GM12878 (cell line): ENCODE measurements around the gene PTPRD. TPM values are rescaled to one million over a fixed set of nuclear protein-coding genes. Genes with fewer than 3 reads are reported as not detected.

Experiments used
- ATAC-seq: fragments of 200-7000 bp; cut with Tn5 transposase; 3 replicates; pipeline ENCODE4 v1.9.1; 2020; ENCODE audit warnings: mild to moderate bottlenecking, moderate library complexity
- BruUV-seq: library from RNA; stranded (reverse); fragments of 400-500 nt; replicated peaks from 2 replicates; lab custom pipeline; 2021; lab: Mats Ljungman, UMichigan
- CTCF ChIA-PET: fragments of 300-600 bp; sonication (Branson Sonifier 250); formaldehyde crosslinking; extraction: SDS; loops from one replicate; lab custom pipeline; 2021; ENCODE audit warnings: inconsistent platforms; lab: Yijun Ruan, JAX
- POLR2A ChIA-PET: fragments of 350-600 bp; formaldehyde crosslinking; extraction: SDS; loops from one replicate; lab custom pipeline; 2021; ENCODE audit warnings: inconsistent platforms; lab: Charles Lee
- RAD21 ChIA-PET: fragments of 300-600 bp; sonication (Branson Sonifier 250); formaldehyde crosslinking; loops from one replicate; lab custom pipeline; 2023; ENCODE audit warnings: antibody characterized with exemption; ENCODE audit not compliant: unreplicated experiment; lab: Charles Lee
- SMC1A ChIA-PET: fragments of 300-600 bp; sonication (Branson Sonifier 250); formaldehyde crosslinking; loops from one replicate; lab custom pipeline; 2023; ENCODE audit not compliant: unreplicated experiment, uncharacterized antibody; lab: Charles Lee
- DNase-seq: peaks from one replicate; pipeline ENCODE4 v3.0.0-alpha.2; 2011; ENCODE audit warnings: low read depth, low spot score
- FAIRE-seq: peaks from 3 replicates; lab custom pipeline; 2011; peaks lifted over from hg19 to GRCh38; lab: Jason Lieb, UNC
- H2AFZ ChIP-seq: 2 replicates; pipeline ENCODE4 v1.6.0; 2011; ENCODE audit warnings: low read depth, low read length, control low read depth; ENCODE audit not compliant: control insufficient read depth
- H3K27ac ChIP-seq: 2 replicates; pipeline ENCODE4 v1.5.1; 2011; ENCODE audit warnings: control low read depth; ENCODE audit not compliant: control insufficient read depth, insufficient read depth
- H3K27me3 ChIP-seq, 2 experiments: replicated peaks in 1 of 2; 2 replicates each; pipeline versions ENCODE4 v1.6.0 to v1.6.1; 2011; ENCODE audit warnings: low read length in 1 of 2; ENCODE audit not compliant: control insufficient read depth in 2 of 2, insufficient read depth in 2 of 2
- H3K36me3 ChIP-seq, 2 experiments: 2 replicates each; pipeline ENCODE4 v1.5.1; 2011; ENCODE audit warnings: low read length in 1 of 2; ENCODE audit not compliant: control insufficient read depth in 2 of 2, insufficient read depth in 2 of 2
- H3K4me1 ChIP-seq: 2 replicates; pipeline ENCODE4 v1.6.1; 2011; ENCODE audit warnings: mild to moderate bottlenecking, low read length, moderate library complexity, mixed read lengths; ENCODE audit not compliant: control insufficient read depth, insufficient read depth
- H3K4me2 ChIP-seq: 2 replicates; pipeline ENCODE4 v1.6.0; 2011; ENCODE audit warnings: control low read depth; ENCODE audit not compliant: control insufficient read depth, insufficient read depth
- H3K4me3 ChIP-seq: fragments of 200-600 bp; sonication (generic); 2 replicates; pipeline ENCODE4 v1.5.1; 2016
- H3K79me2 ChIP-seq: 2 replicates; pipeline ENCODE4 v1.6.0; 2011; ENCODE audit warnings: low read length; ENCODE audit not compliant: control insufficient read depth, insufficient read depth
- H3K9ac ChIP-seq: 2 replicates; pipeline ENCODE4 v1.8.0; 2011; ENCODE audit warnings: low read length, control low read depth, mixed read lengths; ENCODE audit not compliant: control insufficient read depth, insufficient read depth
- H3K9me3 ChIP-seq: replicated peaks from 3 replicates; pipeline ENCODE4 v1.5.1; 2011; ENCODE audit warnings: mild to moderate bottlenecking, low read length; ENCODE audit not compliant: control insufficient read depth, insufficient read depth
- H4K20me1 ChIP-seq: 2 replicates; pipeline ENCODE4 v1.6.0; 2011; ENCODE audit not compliant: control insufficient read depth, insufficient read depth
- CBX5 ChIP-seq: sonication (generic); IDR thresholded peaks from 2 replicates; pipeline ENCODE4 v1.6.1; 2016; ENCODE audit warnings: low read depth, moderate library complexity, mild to moderate bottlenecking, inconsistent platforms
- ESRRA ChIP-seq: IDR thresholded peaks from 2 replicates; pipeline ENCODE4 v1.6.1; 2012; ENCODE audit warnings: mild to moderate bottlenecking, low read length, improper control_type of control experiment
- MEF2B ChIP-seq: fragments of 450-650 bp; IDR thresholded peaks from 2 replicates; pipeline ENCODE4 v1.6.1; 2018; ENCODE audit warnings: mild to moderate bottlenecking, moderate library complexity; ENCODE audit not compliant: partially characterized antibody, poor library complexity, severe bottlenecking
- MTA2 ChIP-seq: fragments of 450-650 bp; IDR thresholded peaks from 2 replicates; pipeline ENCODE4 v1.6.1; 2016; ENCODE audit warnings: low read depth, mild to moderate bottlenecking, moderate library complexity
- MXI1 ChIP-seq: fragments of 150-350 bp; IDR thresholded peaks from 2 replicates; pipeline ENCODE4 v1.6.1; 2011; ENCODE audit warnings: low read depth, mild to moderate bottlenecking, inconsistent platforms, low read length, improper control_type of control experiment
- NFYA ChIP-seq: IDR thresholded peaks from 2 replicates; pipeline ENCODE4 v1.6.1; 2011; ENCODE audit warnings: low read depth, mild to moderate bottlenecking, low read length, improper control_type of control experiment, borderline replicate concordance
- NR2C1 ChIP-seq: fragments of 450-650 bp; IDR thresholded peaks from 2 replicates; pipeline ENCODE4 v1.6.1; 2017; ENCODE audit warnings: antibody characterized with exemption, mild to moderate bottlenecking, moderate library complexity
- NR2F1 ChIP-seq: fragments of 450-650 bp; conservative IDR thresholded peaks from 2 replicates; pipeline ENCODE4 v1.6.1; 2017; ENCODE audit warnings: mild to moderate bottlenecking
- SUPT20H ChIP-seq: IDR thresholded peaks from 2 replicates; pipeline ENCODE4 v1.6.1; 2011; ENCODE audit warnings: low read depth, mild to moderate bottlenecking, low read length, moderate library complexity, borderline replicate concordance; ENCODE audit not compliant: control insufficient read depth
- TCF3 ChIP-seq: IDR thresholded peaks from 2 replicates; pipeline ENCODE4 v1.6.1; 2012; ENCODE audit warnings: low read depth, mild to moderate bottlenecking, low read length, borderline replicate concordance; ENCODE audit not compliant: insufficient read depth
- ZNF207 ChIP-seq: fragments of 450-650 bp; IDR thresholded peaks from 2 replicates; pipeline ENCODE4 v1.6.1; 2014; ENCODE audit warnings: antibody characterized with exemption, mild to moderate bottlenecking, borderline replicate concordance
- ZNF274 ChIP-seq: IDR thresholded peaks from one replicate; pipeline ENCODE4 v1.8.0; 2011; ENCODE audit not compliant: insufficient read length, insufficient read depth
- WGBS: methylation state at CpG from one replicate; pipeline ENCODE4 v1.1.6; 2016; ENCODE audit warnings: low lambda C conversion rate; ENCODE audit not compliant: insufficient replicate concordance, insufficient coverage; ENCODE audit errors: missing lambda C conversion rate; 5-methylcytosine and 5-hydroxymethylcytosine counted together
- in situ Hi-C: fragments of 300-500 bp; cut with MboI; formaldehyde crosslinking; loops from 9 replicates; pipeline ENCODE4 v1.14.3; 2018; ENCODE audit warnings: mixed read lengths
- intact Hi-C: fragments of 100-400 bp; cut with micrococcal nuclease; formaldehyde crosslinking; loops from one replicate; pipeline ENCODE4 v1.14.2; 2022; ENCODE audit not compliant: unreplicated experiment
- polyA plus RNA-seq, 11 experiments: library from polyadenylated mRNA; depleted of rRNA in 4 of 11; unstranded in 6 of 11; stranded (reverse) in 5 of 11; fragments of >200 nt; fragmentation: Nextera tagmentation in 4 of 11; fragmentation: Illumina TruSeq in 1 of 11; extraction: Ambion mirVana in 4 of 11; extraction: Trizol in 1 of 11; gene quantifications; 1 replicate in 1 of 11; 2 replicates in 10 of 11; pipeline versions ENCODE4 v1.2.1 to v1.2.3, GENCODE V29; 2011 to 2016; ENCODE audit warnings: inconsistent platforms in 2 of 11, missing spikeins in 2 of 11, low read depth in 1 of 11
- total RNA-seq, 4 experiments: library from RNA; depleted of rRNA in 3 of 4; stranded (reverse); fragments of >200 nt in 3 of 4; fragmentation: Illumina TruSeq in 1 of 4; extraction: Trizol in 1 of 4; gene quantifications; 2 replicates each; pipeline versions ENCODE4 v1.2.1 to v1.2.3, GENCODE V29; 2013 to 2021
- TF ChIP-seq, protein P1 (sequence below): fragments of 450-650 bp; IDR thresholded peaks from 2 replicates; pipeline ENCODE4 v1.6.1; 2017; ENCODE audit warnings: mild to moderate bottlenecking, low read depth, inconsistent platforms; ENCODE audit not compliant: poor library complexity, severe bottlenecking
- TF ChIP-seq, protein P2 (sequence below): IDR thresholded peaks from 2 replicates; pipeline ENCODE4 v1.6.1; 2012; ENCODE audit warnings: mild to moderate bottlenecking, low read depth, low read length
- TF ChIP-seq, protein P3 (sequence below): fragments of 450-650 bp; IDR thresholded peaks from 2 replicates; pipeline ENCODE4 v1.6.1; 2016; ENCODE audit warnings: mild to moderate bottlenecking

Gene PTPRD
- total and polyA plus RNA-seq, 10 of the 15 experiments (the other 5 are each of a cell fraction or from before 2014, with no cell fraction given), result under 0.01 to 0.05 (median 0.01) TPM; not detected in 7

DNA sequence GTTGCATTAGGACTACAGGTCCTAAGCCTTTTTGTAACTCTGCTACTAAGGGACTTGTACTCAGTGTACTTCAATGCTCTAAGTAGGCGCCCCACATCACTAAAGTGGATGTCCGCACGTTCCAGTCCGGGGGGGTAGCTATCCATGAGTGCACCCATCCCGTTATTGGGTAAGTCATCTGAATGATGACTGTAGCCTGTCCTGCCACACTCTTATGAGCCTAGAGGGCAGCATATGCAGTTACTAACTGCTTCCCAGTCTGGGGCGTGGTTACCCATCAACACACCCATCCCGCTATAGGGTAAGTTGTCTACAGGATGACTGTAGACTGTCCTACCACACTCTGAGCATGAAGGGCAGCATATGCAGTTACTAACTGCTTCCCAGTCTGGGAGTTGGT lies 1053.9 kb downstream of the PTPRD start (continued):
- TF ChIP-seq, protein P1, sequence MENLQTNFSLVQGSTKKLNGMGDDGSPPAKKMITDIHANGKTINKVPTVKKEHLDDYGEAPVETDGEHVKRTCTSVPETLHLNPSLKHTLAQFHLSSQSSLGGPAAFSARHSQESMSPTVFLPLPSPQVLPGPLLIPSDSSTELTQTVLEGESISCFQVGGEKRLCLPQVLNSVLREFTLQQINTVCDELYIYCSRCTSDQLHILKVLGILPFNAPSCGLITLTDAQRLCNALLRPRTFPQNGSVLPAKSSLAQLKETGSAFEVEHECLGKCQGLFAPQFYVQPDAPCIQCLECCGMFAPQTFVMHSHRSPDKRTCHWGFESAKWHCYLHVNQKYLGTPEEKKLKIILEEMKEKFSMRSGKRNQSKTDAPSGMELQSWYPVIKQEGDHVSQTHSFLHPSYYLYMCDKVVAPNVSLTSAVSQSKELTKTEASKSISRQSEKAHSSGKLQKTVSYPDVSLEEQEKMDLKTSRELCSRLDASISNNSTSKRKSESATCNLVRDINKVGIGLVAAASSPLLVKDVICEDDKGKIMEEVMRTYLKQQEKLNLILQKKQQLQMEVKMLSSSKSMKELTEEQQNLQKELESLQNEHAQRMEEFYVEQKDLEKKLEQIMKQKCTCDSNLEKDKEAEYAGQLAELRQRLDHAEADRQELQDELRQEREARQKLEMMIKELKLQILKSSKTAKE, result no peak
- TF ChIP-seq, protein P2, sequence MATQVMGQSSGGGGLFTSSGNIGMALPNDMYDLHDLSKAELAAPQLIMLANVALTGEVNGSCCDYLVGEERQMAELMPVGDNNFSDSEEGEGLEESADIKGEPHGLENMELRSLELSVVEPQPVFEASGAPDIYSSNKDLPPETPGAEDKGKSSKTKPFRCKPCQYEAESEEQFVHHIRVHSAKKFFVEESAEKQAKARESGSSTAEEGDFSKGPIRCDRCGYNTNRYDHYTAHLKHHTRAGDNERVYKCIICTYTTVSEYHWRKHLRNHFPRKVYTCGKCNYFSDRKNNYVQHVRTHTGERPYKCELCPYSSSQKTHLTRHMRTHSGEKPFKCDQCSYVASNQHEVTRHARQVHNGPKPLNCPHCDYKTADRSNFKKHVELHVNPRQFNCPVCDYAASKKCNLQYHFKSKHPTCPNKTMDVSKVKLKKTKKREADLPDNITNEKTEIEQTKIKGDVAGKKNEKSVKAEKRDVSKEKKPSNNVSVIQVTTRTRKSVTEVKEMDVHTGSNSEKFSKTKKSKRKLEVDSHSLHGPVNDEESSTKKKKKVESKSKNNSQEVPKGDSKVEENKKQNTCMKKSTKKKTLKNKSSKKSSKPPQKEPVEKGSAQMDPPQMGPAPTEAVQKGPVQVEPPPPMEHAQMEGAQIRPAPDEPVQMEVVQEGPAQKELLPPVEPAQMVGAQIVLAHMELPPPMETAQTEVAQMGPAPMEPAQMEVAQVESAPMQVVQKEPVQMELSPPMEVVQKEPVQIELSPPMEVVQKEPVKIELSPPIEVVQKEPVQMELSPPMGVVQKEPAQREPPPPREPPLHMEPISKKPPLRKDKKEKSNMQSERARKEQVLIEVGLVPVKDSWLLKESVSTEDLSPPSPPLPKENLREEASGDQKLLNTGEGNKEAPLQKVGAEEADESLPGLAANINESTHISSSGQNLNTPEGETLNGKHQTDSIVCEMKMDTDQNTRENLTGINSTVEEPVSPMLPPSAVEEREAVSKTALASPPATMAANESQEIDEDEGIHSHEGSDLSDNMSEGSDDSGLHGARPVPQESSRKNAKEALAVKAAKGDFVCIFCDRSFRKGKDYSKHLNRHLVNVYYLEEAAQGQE, result no peak
- TF ChIP-seq SUPT20H (no peak), ESRRA (no peak), ZNF274 (no peak), NR2C1 (no peak)
- TF ChIP-seq, all 136 proteins: peak for 0

DNA sequence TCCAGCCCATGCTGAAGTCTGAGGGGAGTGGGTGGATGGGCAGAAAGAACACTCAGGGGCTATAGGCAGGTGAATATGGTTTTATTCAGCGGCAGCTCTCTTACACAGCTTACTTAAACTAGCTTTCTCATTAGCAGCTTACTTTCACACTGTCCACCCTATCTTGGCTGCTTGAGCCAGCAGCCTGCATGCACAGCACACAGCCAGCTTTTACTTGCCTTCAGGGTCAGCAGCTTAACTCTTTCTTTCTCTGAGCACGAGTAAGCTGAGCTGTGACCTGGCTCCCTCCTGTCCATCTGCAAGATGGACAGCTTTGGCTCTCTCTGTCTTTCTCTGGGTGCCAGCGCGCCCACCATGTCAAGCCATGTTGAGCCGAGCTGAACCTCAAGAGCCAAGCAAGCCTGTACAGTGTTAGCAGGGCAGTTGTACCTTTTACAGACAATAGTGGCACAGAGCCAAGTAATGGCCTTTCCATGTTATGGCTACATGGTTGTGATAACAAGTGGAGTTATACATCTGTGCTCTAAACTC lies 1054.9 kb downstream of the PTPRD start:
- intact Hi-C loops, result no loop called here
- WGBS, result 33% methylated on average over 5 of the region's 5 CpGs
- Histone ChIP-seq H2AFZ (no peak overlapping the region), H3K4me2 (no peak overlapping the region), H3K79me2 (no peaks in the 10 kb centered on the region), H3K4me3 (no peak overlapping the region), H4K20me1 (no peaks in the 10 kb centered on the region), H3K27ac (no peak overlapping the region), H3K4me1 (no peaks in the 10 kb centered on the region), H3K27me3 (no peaks in the 10 kb centered on the region), H3K9me3 (no peaks in the 10 kb centered on the region), H3K9ac (no peak overlapping the region), H3K36me3 (no peaks in the 10 kb centered on the region; a peak in 1 of 4 replicates)
- TF ChIP-seq MEF2B (no peak), ZNF207 (no peak), NFYA (no peak), MTA2 (no peak), CBX5 (no peak), TCF3 (no peak), MXI1 (no peak), NR2F1 (no peak)
- TF ChIP-seq, protein P3, sequence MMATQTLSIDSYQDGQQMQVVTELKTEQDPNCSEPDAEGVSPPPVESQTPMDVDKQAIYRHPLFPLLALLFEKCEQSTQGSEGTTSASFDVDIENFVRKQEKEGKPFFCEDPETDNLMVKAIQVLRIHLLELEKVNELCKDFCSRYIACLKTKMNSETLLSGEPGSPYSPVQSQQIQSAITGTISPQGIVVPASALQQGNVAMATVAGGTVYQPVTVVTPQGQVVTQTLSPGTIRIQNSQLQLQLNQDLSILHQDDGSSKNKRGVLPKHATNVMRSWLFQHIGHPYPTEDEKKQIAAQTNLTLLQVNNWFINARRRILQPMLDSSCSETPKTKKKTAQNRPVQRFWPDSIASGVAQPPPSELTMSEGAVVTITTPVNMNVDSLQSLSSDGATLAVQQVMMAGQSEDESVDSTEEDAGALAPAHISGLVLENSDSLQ, result no peak
- in situ Hi-C loops, result no loop called here
- FAIRE-seq, result no peak
- no TSS peak for BruUV-seq
- RAD21 ChIA-PET, result no interaction called here
- SMC1A ChIA-PET, result no interaction called here
- POLR2A ChIA-PET, result no interaction called here
- no peak for ATAC-seq
- CTCF ChIA-PET, result no interaction called here
- DNase-seq, result no peak
